ENCODE measurements around the gene CRABP2. TPM values are rescaled to one million over a fixed set of nuclear protein-coding genes. Genes with fewer than 3 reads are reported as not detected.

CRABP2 gene
- total RNA-seq, 1 experiment from 2014 or later: 6.3 TPM

GRCh38 chr1:156691665-156692440 lies 13.5 kb downstream of the CRABP2 start:
- peak; percentile 72 for DNase-seq (ENCODE audit: low spot score)

GRCh38 chr1:156691191-156691590 lies 14.2 kb downstream of the CRABP2 start:
- no peak for DNase-seq (ENCODE audit: low spot score)

GRCh38 chr1:156690675-156691036 lies 14.7 kb downstream of the CRABP2 start:
- DNase-seq (ENCODE audit: low spot score): no peak

- no peak for DNase-seq (ENCODE audit: low spot score)
These were observed 15.3 kb downstream of the CRABP2 start for GRCh38 chr1:156689953-156690674.

GRCh38 chr1:156689035-156689952 lies 16.1 kb downstream of the CRABP2 start:
- DNase-seq (ENCODE audit: low spot score): peak; percentile 81

GRCh38 chr1:156684227-156684782 lies 21.1 kb downstream of the CRABP2 start:
- DNase-seq (ENCODE audit: low spot score): peak; percentile 97

GRCh38 chr1:156682166-156682890 lies 23.1 kb downstream of the CRABP2 start:
- DNase-seq (ENCODE audit: low spot score): no peak

GRCh38 chr1:156681196-156681960 lies 24.0 kb downstream of the CRABP2 start:
- no peak for DNase-seq (ENCODE audit: low spot score)

- no peak for DNase-seq (ENCODE audit: low spot score)
These were observed 25.3 kb downstream of the CRABP2 start for GRCh38 chr1:156680056-156680455.

- DNase-seq (ENCODE audit: low spot score): peak; percentile 94
These were observed 27.5 kb downstream of the CRABP2 start for GRCh38 chr1:156677616-156678596.

- peak; percentile 83 for DNase-seq (ENCODE audit: low spot score)
These were observed 28.4 kb downstream of the CRABP2 start, which contains the start of gene NES for GRCh38 chr1:156676820-156677615. TSS of gene NES (minus strand) at chr1:156677407. CDS start at chr1:156677264, 143 bp downstream.

GRCh38 chr1:156676114-156676819 lies 29.1 kb downstream of the CRABP2 start:
- no peak for DNase-seq (ENCODE audit: low spot score)

GRCh38 chr1:156675210-156676113 lies 29.9 kb downstream of the CRABP2 start:
- DNase-seq (ENCODE audit: low spot score): no peak

- no peak for DNase-seq (ENCODE audit: low spot score)
These were observed 31.8 kb downstream of the CRABP2 start for GRCh38 chr1:156673387-156674121.

GRCh38 chr1:156671804-156672203 lies 33.6 kb downstream of the CRABP2 start:
- DNase-seq (ENCODE audit: low spot score): no peak

- no peak for DNase-seq (ENCODE audit: low spot score)
These were observed 34.6 kb downstream of the CRABP2 start for GRCh38 chr1:156670791-156671190.
